GM12891 (cell line): ENCODE measurements around the gene MBNL2.

Experiments used
- POLR2AphosphoS5 ChIP-seq: IDR thresholded peaks from 2 replicates; pipeline ENCODE4 v1.6.1; 2011; ENCODE audit warnings: low read depth, low read length, control low read depth
- TAF1 ChIP-seq: IDR thresholded peaks from 2 replicates; pipeline ENCODE4 v1.6.1; 2011; ENCODE audit warnings: low read depth, low read length, control low read depth

DNA sequence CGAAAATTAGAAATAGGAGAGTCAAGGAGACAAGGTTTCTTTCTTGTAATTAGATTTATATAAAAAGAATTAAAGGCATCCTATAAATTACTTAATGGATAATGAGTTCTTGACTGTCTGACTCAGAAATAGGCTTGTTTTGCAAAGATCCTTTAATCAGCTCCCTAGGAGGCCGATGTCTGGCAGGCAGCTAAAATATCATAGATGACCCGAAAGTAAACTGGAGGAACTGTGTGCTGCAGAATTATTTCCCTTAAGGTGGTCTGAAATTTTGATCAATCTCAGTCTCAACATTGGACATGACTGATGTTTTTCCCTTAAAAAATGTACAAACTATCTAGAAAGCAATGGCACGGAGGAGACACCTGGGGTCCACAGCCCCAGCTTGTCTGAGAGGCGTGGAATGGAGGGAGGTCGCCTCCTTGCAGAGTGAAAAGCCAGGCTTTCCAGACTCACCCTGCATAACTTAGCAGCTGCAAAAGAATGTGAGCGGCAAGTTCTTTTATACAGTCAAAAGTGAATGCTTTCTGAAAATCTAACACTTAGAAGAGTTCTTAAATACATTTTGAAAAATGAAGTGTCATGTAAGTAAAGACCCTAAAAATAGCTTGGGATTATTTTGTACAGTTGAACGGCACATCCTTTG, 44.8 kb downstream of the MBNL2 start:
- no peak for TF ChIP-seq POLR2AphosphoS5
- no peak for TF ChIP-seq TAF1
